Keratinocyte (primary cell): ENCODE results near the gene CALML5. TPM values are rescaled to one million over a fixed set of nuclear protein-coding genes. Genes with fewer than 3 reads are reported as not detected.
"Not testable (repeated sequence)": the region's sequence is repeated elsewhere in the genome, so short reads cannot be mapped to it uniquely, and the experiment has no call there.

ENCODE experiments used
- DNase-seq: peaks from one replicate; pipeline ENCODE4 v3.0.0-alpha.2; 2011; ENCODE audit warnings: low read depth, missing footprints, low spot score
- FAIRE-seq: peaks from 2 replicates; lab custom pipeline; 2011; peaks lifted over from hg19 to GRCh38; lab: Jason Lieb, UNC
- H2AFZ ChIP-seq: 2 replicates; pipeline ENCODE4 v1.6.0; 2012; ENCODE audit warnings: low read length, control low read depth, inconsistent platforms; ENCODE audit not compliant: control insufficient read depth
- H3K27ac ChIP-seq: 2 replicates; pipeline ENCODE4 v1.5.1; 2011; ENCODE audit warnings: low read length; ENCODE audit not compliant: control insufficient read depth, insufficient read depth
- H3K27me3 ChIP-seq: 3 replicates; pipeline ENCODE4 v1.6.0; 2011; ENCODE audit warnings: low read length; ENCODE audit not compliant: control insufficient read depth, insufficient read depth; ENCODE audit errors: extremely low read depth
- H3K36me3 ChIP-seq, 2 experiments: 2 replicates in 1 of 2; 3 replicates in 1 of 2; pipeline ENCODE4 v1.5.1; 2011; ENCODE audit warnings: low read length in 2 of 2, mild to moderate bottlenecking in 1 of 2; ENCODE audit not compliant: control insufficient read depth in 2 of 2, insufficient read depth in 2 of 2; ENCODE audit errors: extremely low read depth in 1 of 2
- H3K4me1 ChIP-seq: 3 replicates; pipeline ENCODE4 v1.5.1; 2011; ENCODE audit warnings: low read length; ENCODE audit not compliant: control insufficient read depth, insufficient read depth; ENCODE audit errors: extremely low read depth
- H3K4me2 ChIP-seq: 3 replicates; pipeline ENCODE4 v1.6.0; 2011; ENCODE audit warnings: low read depth, low read length; ENCODE audit not compliant: control insufficient read depth, insufficient read depth; ENCODE audit errors: extremely low read depth
- H3K4me3 ChIP-seq, 3 experiments: fragments of 200-600 bp in 1 of 3; sonication (generic) in 1 of 3; 2 replicates in 2 of 3; 3 replicates in 1 of 3; pipeline ENCODE4 v1.5.1; 2011 to 2016; ENCODE audit warnings: low read length in 3 of 3, mild to moderate bottlenecking in 3 of 3, control low read depth in 2 of 3, inconsistent platforms in 1 of 3, low read depth in 1 of 3, mixed read lengths in 1 of 3, mixed run types in 1 of 3, moderate library complexity in 1 of 3; ENCODE audit not compliant: control insufficient read depth in 2 of 3, insufficient read depth in 2 of 3; ENCODE audit errors: extremely low read depth in 1 of 3
- H3K79me2 ChIP-seq: 2 replicates; pipeline ENCODE4 v1.6.0; 2012; ENCODE audit warnings: low read length; ENCODE audit not compliant: control insufficient read depth, insufficient read depth
- H3K9ac ChIP-seq: 3 replicates; pipeline ENCODE4 v1.6.0; 2011; ENCODE audit warnings: low read length; ENCODE audit not compliant: control insufficient read depth, insufficient read depth; ENCODE audit errors: extremely low read depth
- H3K9me1 ChIP-seq: 3 replicates; pipeline ENCODE4 v1.6.0; 2011; ENCODE audit warnings: low read length; ENCODE audit not compliant: control insufficient read depth, insufficient read depth; ENCODE audit errors: extremely low read depth
- H3K9me3 ChIP-seq: 2 replicates; pipeline ENCODE4 v1.5.1; 2012; ENCODE audit warnings: low read depth, low read length; ENCODE audit not compliant: control insufficient read depth
- H4K20me1 ChIP-seq: 3 replicates; pipeline ENCODE4 v1.6.0; 2011; ENCODE audit warnings: low read length; ENCODE audit not compliant: control insufficient read depth, insufficient read depth; ENCODE audit errors: extremely low read depth
- CTCF ChIP-seq, 3 experiments: IDR thresholded peaks in 1 of 3; conservative IDR thresholded peaks in 1 of 3; optimal IDR thresholded peaks in 1 of 3; 2 replicates in 2 of 3; 3 replicates in 1 of 3; pipeline versions ENCODE3 to v1.5.1; 2011; ENCODE audit warnings: low read length in 3 of 3, mild to moderate bottlenecking in 3 of 3, moderate library complexity in 2 of 3, control low read depth in 1 of 3, inconsistent platforms in 1 of 3; ENCODE audit not compliant: insufficient read depth in 2 of 3; ENCODE audit errors: extremely low read depth in 1 of 3
- EZH2 ChIP-seq: IDR thresholded peaks from one replicate; pipeline ENCODE4 v1.6.1; 2012; ENCODE audit warnings: inconsistent platforms, mild to moderate bottlenecking, low read length, moderate library complexity
- dilution Hi-C: fragments of 300-500 bp; cut with MboI; formaldehyde crosslinking; loops from one replicate; pipeline ENCODE4 v1.7.0; 2020; ENCODE audit warnings: low sequenced_read_pairs; ENCODE audit not compliant: extremely low pct_ligation_motif_present
- polyA plus RNA-seq, 5 experiments: library from polyadenylated mRNA; depleted of rRNA in 3 of 5; stranded (reverse) in 3 of 5; stranded (forward) in 1 of 5; unstranded in 1 of 5; fragments of >200 nt; gene quantifications; 1 replicate in 1 of 5; 2 replicates in 3 of 5; 3 replicates in 1 of 5; pipeline versions ENCODE4 v1.2.1 to v1.2.3, GENCODE V29; 2011 to 2012; ENCODE audit warnings: missing spikeins in 2 of 5, low read depth in 1 of 5, low replicate concordance in 1 of 5

CALML5 gene
- polyA plus RNA-seq, 1 donor (not counting 4 experiments of a cell fraction or from before 2014, with no cell fraction given): 5.7 TPM

GRCh38 chr10:5477948-5478693 lies 21.2 kb downstream of the CALML5 start:
- Histone ChIP-seq H3K4me2 (no peak overlapping the region), H3K27me3 (no peaks in the 10 kb centered on the region), H3K27ac (no peak overlapping the region), H3K4me3 (no peak overlapping the region), H2AFZ (no peak overlapping the region), H3K79me2 (no peaks in the 10 kb centered on the region), H3K9me3 (peaks cover 6% of the 10 kb centered on the region), H3K4me1 (no peaks in the 10 kb centered on the region), H3K9ac (no peak overlapping the region), H3K36me3 (no peaks in the 10 kb centered on the region), H4K20me1 (no peaks in the 10 kb centered on the region), H3K9me1 (no peaks in the 10 kb centered on the region)
- DNase-seq: no peak
- no peak for FAIRE-seq
- dilution Hi-C loops: no loop called here
- TF ChIP-seq CTCF (optimal IDR thresholded peaks at IDR 0.05 in 1 of 3, IDR thresholded peaks at IDR 0.05 in 1 of 3, conservative IDR thresholded peaks at IDR 0.05 in 1 of 3; ENCODE audit: extremely low read depth in 1 of 3, insufficient read depth in 2 of 3, low read length in 3 of 3) (no peak), EZH2 (no peak)

DNA sequence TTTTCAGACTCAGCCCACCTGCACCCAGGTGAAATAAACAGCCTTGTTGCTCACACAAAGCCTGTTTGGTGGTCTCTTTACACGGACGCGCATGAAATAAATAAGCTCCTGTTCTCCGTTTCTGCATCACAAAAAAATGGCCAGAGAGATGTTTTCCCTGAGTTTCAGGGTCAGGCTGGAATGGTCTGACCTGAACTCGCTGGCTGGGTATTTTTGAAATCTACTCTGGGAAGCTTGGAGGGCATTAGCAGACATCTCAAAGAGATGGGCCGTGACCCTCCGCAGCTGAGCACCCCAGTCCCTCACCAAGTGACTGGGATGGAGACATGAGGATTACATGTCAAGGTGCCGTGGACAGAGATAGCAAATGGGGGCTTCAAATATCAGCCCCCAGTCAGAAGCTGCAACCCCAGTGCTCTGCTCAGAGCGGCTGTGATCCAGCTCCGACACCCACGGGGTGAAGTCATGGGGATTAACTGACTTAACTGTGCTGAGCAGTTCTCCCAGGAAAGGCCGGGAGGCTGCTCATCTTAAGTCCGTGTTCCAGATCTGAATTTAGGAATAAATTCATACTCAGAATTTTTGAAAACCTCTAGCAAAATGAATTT lies 22.3 kb downstream of the CALML5 start:
- no peak overlapping the region for H3K9ac ChIP-seq
- no peak overlapping the region for H3K4me2 ChIP-seq
- H3K9me3 ChIP-seq: peaks cover 1% of the 10 kb centered on the region
- H3K79me2 ChIP-seq: no peaks in the 10 kb centered on the region
- no peaks in the 10 kb centered on the region for H3K27me3 ChIP-seq
- no peak overlapping the region for H3K27ac ChIP-seq
- no peak for DNase-seq
- no peaks in the 10 kb centered on the region for H3K36me3 ChIP-seq
- dilution Hi-C loops: no loop called here
- no peaks in the 10 kb centered on the region for H3K9me1 ChIP-seq
- H4K20me1 ChIP-seq: no peaks in the 10 kb centered on the region
- H3K4me3 ChIP-seq: no peak overlapping the region
- TF ChIP-seq EZH2: no peak
- H2AFZ ChIP-seq: no peak overlapping the region
- FAIRE-seq: no peak
- H3K4me1 ChIP-seq: no peaks in the 10 kb centered on the region

GRCh38 chr10:5475974-5476807 lies 23.2 kb downstream of the CALML5 start:
- H3K9me3 ChIP-seq, H3K9ac ChIP-seq, DNase-seq, H3K4me3 ChIP-seq, H3K9me1 ChIP-seq, H3K4me1 ChIP-seq, H4K20me1 ChIP-seq, dilution Hi-C loops, H3K27me3 ChIP-seq, FAIRE-seq, H3K36me3 ChIP-seq, H3K27ac ChIP-seq, H3K79me2 ChIP-seq, H3K4me2 ChIP-seq, H2AFZ ChIP-seq: not testable (repeated sequence)

- FAIRE-seq, H3K27me3 ChIP-seq, dilution Hi-C loops, H3K4me2 ChIP-seq, H3K4me3 ChIP-seq, H3K9me3 ChIP-seq, H3K9ac ChIP-seq, H3K79me2 ChIP-seq, H3K4me1 ChIP-seq, H3K36me3 ChIP-seq, H3K27ac ChIP-seq, DNase-seq, H4K20me1 ChIP-seq, H2AFZ ChIP-seq, H3K9me1 ChIP-seq: not testable (repeated sequence)
Observed at GRCh38 chr10:5475088-5475487, 24.3 kb downstream of the CALML5 start.
